CD4-positive, alpha-beta T cell treated with Interleukin-10 for 1 hour (primary cell): ENCODE measurements around the gene DVL2.
A peak's percentile ranks its signal among the peaks of the same experiment; 100 is the strongest.

Experiments
- DNase-seq: peaks from one replicate; pipeline ENCODE4 v3.0.0-alpha.2; 2020

The DVL2 gene

DNA sequence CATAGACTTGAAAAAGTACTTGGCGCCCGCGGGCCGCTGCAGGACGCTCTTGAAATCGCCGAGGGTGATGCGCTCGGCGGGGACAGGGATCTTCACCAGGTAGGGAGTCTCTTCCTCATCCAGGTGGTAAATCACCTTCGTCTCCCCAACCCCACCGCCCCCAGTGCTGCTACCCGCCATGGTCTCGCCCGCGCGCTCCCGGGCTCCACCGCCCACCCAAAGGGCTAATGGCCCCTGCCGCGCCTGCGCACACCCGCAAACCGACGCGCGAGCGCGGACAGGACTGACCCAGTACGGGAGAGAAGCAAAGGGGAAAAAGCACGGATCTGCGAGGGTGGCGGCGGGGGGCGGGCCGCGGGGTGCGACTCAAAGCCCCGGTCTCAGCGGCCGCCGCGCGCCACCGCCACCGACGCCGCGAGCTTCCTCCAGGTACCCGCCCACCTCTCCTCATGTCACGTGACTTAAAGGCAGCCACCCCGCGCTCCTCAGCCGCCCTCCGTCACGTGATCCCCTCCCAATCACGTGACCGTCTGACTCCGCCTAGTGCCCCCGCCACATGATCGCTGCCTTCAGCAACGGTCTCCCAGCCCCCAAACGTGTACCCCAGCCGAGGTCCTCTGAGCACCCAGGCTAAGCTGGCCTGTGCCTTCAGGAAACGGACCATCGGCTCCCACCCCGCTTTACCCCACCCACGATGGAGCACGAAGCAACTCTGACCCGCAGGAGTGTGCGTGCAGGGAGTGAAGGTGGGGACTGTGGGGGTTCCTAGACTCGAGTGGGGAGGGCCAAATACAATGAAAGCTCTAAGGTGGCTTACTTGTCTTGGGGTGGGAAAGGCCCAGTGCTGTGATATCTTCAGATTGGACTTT is at the start of gene DVL2:
Gene DVL2 (minus strand): TSS at position 435 of the 869 bp plus-strand sequence. CDS start 255 bp downstream, at position 180.
- peak; percentile 96 for DNase-seq

DNA sequence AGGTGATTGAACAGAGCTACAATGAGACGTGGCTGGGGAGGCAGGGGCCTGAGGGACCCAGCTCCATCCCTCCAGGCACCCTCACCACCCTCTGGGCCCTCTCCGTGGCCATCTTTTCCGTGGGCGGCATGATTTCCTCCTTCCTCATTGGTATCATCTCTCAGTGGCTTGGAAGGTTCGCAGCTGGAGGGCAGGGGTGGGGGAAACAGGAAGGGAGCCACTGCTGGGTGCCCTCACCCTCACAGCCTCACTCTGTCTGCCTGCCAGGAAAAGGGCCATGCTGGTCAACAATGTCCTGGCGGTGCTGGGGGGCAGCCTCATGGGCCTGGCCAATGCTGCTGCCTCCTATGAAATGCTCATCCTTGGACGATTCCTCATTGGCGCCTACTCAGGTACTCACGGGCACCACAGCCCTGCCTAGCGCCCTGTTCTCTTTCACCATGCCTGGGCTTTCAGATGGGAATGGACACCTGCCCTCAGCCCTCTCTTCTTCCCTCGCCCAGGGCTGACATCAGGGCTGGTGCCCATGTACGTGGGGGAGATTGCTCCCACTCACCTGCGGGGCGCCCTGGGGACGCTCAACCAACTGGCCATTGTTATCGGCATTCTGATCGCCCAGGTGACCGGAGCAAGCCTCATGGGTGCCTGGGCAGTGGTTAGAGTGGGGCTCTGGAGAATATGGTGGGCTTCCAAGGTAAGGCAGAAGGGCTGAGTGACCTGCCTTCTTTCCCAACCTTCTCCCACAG is 49.3 kb upstream of the DVL2 start:
- no peak for DNase-seq

DNA sequence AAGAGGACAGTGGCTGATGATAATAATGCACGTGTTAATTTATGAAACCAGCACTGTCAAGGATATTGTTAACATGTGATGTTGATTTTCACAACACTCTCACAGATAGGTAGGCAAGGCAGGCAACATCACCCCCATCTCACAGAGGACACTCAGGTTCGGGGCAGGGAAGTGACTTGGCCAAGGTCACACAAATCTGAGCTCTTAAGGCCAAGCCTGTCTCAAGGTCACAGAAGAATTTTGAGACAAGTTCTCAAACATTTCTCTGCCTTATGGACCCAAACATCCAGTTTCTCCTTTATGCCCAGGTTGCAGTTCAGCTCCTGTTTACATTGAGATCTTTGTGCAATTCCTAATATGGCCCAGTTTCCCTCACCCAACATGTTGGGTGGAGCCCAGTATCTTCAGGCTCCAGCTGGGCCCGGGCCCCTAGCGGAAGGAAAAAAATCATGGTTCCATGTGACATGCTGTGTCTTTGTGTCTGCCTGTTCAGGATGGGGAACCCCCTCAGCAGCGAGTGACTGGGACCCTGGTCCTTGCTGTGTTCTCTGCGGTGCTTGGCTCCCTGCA is 48.5 kb upstream of the DVL2 start:
- DNase-seq: no peak

DNA sequence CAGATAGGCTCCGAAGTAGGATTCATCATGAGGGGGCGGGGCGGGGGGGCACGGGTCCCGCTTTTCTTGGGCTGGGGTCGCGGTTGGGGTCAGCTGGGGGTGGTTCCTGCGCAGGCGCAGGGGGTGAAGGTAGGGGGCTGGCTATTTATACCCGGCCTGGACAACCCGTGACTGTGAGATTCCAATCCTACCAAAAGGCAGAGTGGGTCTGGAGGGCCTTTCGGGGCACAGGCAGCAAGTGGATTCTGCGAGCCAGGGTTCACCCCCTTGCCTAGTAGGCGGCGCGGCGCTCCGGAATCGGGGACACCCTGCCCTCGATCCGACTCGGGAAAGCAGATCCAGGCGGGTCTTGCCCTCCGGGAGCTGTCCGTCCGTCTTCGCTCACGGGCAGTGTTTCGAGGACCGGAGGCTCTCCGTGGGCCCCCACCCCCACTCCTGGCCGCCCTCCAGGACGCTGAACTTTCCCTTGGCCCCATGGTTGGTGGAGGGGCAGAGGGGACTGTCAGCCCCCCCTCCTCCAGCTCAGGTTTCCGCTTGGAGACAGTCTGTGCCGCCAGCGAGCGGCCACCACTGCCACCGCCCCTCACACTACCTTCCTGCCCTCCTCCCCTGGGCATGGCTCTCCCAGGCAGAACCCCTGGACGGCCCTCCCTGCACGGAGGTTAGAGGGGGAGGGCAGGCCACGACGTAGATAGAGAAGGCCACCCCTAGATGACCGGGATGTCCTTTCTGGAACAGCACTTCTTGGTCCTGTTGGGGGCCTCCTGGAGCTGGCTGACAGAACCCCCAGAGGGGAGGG is 47.8 kb upstream of the DVL2 start:
- DNase-seq: no peak

DNA sequence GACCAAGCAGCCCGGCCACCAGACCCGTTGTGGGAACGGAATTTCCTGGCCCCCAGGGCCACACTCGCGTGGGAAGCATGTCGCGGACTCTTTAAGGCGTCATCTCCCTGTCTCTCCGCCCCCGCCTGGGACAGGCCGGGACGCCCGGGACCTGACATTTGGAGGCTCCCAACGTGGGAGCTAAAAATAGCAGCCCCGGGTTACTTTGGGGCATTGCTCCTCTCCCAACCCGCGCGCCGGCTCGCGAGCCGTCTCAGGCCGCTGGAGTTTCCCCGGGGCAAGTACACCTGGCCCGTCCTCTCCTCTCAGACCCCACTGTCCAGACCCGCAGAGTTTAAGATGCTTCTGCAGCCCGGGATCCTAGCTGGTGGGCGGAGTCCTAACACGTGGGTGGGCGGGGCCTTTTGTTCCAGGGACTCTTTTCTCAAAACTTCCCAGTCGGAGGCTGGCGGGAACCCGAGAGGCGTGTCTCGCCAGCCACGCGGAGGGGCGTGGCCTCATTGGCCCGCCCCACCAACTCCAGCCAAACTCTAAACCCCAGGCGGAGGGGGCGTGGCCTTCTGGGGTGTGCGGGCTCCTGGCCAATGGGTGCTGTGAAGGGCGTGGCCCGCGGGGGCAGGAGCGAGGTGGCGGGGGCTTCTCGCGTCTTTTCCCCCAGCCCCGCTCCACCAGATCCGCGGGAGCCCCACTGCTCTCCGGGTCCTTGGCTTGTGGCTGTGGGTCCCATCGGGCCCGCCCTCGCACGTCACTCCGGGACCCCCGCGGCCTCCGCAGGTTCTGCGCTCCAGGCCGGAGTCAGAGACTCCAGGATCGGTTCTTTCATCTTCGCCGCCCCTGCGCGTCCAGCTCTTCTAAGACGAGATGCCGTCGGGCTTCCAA is 47.0 kb upstream of the DVL2 start, which contains the start of gene SLC2A4:
Gene SLC2A4 (plus strand): TSS at position 645 of the 879 bp plus-strand sequence. CDS start 217 bp downstream, at position 862.
- DNase-seq: peak; percentile 90

DNA sequence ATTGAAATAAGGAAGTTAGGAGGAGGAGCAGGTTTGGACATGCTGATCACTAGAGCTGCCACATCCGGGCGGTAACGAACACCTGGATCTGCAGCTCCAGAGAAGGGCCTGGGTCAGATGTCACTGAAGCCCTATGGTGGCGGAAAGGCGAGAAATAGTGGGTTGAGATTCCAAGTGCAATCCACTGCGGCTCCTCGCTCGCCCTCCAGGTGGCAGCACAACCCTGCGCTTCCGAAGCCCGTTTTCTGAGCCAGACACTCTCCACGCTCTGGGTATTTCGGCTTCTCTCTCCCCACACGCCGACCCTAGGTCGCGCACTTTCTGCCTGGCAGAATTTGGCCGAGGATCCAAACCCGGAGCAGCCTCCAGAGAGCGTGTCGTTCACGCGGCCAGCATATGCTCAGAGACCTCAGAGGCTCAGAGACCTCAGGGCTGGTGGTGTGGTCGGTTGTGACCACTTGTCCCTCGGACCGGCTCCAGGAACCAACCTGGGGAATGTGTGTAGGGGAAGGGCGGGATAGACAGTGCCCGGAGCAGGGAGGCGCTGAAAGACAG is 46.3 kb upstream of the DVL2 start:
- peak; percentile 89 for DNase-seq

DNA sequence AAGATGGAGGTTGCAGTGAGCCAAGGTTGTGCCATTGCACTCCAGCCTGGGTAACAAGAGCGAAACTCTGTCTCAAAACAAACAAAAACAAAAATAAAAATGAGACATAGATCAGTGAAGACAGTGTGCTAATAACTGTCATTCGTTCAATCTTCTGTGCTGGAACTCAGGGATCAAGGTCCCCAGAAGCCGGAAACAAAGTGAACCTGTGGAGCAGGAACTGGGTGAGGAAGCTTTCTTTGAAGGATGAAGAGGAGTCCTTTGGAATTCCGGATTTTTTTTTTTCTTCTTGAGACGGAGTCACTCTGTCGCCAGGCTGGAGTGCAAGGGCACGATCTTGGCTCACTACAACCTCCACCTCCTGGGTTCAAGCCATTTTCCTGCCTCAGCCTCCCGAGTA is 45.1 kb upstream of the DVL2 start:
- no peak for DNase-seq

DNA sequence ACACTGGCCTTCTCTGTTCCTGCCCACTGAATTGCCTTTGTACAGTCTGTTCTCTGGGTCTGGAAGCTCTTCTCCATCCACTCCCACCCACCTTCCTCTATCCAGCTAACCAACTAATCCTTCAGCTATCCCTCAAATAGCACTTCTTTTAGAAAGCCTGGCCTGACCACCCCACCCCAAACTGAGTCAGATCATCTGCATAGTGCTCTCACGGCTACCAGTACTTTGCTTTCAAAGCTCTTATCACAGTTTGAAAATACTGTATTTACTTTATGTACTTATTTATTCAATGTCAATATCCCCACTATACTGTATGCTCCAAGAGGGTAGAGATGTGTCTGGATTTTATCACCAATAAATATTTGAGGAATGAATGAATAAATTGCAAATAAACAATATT is 32.5 kb upstream of the DVL2 start:
- no peak for DNase-seq

DNA sequence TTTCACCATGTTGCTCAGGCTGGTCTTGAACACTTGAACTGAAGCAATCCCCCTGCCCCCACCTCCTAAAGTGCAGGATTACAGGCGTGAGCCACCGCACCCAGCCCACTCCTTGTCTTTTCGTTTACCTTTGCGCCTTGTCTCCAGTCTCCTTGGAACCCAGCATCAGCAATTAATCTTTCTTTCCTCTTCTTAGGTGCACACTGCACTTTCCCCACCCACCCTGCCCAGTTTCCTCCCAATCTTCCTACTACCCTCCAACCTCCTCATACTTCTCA is 29.4 kb upstream of the DVL2 start:
- no peak for DNase-seq

DNA sequence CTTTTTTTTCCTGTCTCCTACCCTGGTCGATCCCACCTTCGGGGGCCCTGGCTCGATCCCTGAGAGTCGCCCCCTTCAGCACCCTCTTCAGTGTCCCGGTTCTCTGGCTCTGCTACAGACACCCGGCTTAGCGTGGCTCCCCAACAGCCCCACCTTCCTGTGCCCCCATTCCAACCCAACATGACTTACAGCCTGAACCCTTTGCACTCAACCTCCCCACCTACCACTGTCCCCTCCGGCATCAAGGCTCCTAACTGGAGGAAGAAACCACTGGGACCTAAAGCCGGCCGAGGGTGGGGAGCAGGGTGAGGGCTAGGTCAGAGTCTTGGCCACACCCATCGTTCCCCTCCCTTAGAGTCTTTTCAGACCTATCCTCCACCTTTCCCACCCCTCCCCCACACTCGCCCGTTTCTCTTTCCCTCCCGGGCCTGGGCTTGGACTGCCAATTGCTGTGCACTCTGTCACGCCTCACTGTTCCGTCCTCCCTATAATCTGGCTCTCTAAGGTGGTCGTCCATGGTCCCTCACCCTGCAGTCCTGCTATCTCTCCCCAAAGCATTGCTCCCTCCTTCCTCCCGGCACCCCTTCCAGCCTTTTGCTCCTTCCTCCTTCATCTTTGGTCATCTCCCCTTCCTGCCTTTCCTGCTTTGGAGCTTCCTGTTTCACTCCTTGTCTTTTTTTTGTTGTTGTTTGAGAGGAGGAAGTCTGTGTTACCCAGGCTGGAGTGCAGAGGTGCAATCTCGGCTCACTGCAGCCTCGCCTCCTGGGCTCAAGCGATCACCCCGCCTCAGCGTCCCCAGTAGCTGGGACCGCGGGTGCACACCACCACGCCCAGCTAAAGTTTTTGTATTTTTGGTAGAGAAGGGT is 28.9 kb upstream of the DVL2 start:
- peak; percentile 25 for DNase-seq

DNA sequence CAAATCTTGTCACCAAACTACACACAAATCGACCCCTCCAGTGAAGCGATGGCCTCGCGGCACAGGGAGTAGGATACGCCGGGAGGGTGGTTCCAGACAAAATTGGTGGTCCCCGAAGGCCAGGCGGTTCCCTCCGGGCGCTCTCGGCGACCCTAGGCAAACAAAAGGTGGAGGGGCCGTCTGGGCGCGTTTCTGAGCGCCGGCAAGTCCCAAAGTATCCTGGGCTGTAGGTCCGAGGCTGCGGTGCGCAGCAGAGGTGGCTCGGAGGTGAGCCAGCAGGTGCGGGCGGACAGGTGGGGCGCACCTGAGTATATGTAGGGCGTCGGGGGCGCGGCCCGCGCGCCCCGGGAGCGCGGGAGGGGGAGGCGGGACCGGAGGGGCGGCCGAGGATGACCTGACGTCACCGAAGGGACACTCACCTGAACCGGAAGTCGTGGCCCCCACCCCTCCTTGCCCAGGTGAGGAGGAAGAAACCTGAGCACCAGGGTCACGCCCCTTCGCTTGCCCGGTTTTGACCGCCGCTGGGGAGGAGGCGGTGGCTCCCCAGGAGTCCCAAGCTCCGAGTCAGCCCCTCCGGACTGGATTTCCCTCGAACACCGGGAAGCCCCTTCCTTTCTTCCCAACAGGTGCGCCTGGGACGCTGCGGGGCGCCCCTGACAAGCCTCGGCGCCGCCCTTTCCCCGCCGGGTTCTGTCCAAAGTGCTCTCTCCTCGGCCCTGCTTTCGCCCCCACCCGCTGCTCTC is 28.0 kb upstream of the DVL2 start, which contains the start of gene CLDN7:
Gene CLDN7 (minus strand): TSS at position 287 of the 743 bp plus-strand sequence. CDS start 435 bp downstream, outside the sequence.
- DNase-seq: no peak

DNA sequence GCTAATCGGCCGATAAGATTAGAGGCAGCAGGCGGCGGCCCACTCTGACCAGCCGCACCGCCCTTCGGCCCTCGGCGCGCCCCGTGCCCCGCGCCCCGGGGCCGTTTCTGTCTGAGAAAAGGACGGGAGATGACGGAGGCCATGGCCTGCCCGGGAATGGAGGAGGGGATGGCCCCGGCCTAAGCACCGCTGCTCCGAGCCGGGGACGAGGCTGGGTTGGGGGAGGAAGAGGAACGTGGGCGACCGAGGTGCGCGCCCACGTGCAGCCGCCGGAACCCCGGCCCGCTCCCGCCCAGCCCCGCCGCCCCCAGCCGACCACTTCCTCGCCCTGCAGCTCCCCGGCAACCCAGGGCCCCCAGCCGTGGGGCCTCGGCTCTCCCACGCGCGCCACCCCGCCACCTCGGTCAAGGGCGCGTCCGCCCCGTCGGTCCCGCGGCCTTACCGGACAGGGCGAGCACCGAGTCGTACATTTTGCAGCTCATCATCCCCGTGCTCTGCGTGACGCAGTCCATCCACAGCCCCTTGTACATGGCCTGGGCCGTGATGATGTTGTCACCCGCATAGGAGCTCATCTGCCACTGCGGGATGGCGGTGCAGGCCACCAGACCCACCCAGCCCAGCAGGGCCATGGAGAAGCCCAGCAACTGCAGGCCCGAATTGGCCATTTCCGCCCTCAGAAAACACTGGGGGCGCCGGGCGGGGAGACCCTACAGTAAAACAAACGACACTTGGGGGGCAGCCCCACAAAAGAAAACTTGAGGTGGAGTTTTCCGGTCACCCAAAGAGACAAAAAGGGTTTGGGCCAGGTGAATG is 27.3 kb upstream of the DVL2 start:
- DNase-seq: peak; percentile 34

DNA sequence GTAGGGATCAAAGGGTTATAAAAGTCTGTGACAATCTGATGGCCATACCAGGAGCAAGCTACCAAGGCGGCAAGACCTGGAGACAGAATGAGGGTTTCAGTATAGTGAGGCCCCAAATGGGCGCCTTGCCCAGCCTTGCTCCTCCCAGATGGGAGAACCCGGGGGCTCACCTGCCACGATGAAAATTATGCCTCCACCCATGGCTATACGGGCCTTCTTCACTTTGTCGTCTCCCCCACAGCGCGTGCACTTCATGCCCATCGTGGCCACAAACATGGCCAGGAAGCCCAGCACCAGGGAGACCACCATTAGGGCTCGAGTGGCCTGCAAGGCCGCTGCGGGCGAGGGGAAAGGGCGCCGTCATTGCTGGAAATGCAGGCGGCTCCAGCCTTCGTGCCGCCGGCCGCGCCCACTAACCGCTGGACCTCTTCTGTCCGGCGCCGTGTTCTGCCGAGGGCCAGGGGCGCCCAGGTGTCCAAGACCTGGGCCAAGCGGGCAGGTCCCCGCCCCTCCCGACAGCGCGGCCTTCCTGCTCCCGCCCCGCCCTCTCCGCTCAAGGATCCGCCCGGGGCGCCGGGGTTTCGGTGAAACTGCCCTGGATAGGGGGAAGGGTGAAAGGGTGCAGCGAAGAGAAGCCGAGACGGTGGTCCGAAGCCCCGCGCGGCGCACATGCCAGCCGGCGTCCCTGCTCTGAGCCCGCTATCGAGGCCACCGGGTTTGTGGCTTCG is 26.5 kb upstream of the DVL2 start:
- peak; percentile 42 for DNase-seq

DNA sequence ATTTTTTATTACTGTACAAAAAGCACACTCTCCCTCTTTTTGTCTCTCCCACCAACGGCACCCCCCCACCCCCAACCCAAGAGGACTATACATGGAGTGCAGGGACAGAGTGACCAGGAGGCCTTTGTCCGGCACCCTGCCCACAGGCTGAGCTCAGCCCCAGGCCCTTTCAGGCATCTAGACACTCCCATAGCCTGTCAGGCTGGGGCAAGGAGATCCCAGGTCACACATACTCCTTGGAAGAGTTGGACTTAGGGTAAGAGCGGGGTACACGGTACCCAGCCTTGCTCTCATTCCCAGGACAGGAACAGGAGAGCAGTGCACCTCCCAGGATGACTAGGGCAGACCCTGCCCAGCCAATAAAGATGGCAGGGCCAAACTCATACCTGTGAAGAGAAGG is 25.8 kb upstream of the DVL2 start:
- no peak for DNase-seq

DNA sequence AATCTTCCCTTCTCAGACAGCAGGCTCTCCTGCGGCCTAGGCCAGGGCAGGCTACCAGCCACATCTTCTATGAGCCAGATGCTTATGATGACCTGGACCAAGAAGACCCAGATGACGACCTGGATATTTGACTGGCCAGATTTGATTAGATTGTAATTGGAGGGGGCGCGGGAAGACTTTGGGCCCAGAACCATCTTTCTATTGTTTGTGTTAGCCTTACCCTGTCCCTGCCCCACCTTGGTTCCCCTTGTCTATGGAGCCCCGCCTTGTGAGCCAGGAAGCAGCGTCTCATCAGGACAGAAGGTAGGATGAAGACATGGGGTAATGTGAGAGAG is 25.2 kb upstream of the DVL2 start:
- no peak for DNase-seq

DNA sequence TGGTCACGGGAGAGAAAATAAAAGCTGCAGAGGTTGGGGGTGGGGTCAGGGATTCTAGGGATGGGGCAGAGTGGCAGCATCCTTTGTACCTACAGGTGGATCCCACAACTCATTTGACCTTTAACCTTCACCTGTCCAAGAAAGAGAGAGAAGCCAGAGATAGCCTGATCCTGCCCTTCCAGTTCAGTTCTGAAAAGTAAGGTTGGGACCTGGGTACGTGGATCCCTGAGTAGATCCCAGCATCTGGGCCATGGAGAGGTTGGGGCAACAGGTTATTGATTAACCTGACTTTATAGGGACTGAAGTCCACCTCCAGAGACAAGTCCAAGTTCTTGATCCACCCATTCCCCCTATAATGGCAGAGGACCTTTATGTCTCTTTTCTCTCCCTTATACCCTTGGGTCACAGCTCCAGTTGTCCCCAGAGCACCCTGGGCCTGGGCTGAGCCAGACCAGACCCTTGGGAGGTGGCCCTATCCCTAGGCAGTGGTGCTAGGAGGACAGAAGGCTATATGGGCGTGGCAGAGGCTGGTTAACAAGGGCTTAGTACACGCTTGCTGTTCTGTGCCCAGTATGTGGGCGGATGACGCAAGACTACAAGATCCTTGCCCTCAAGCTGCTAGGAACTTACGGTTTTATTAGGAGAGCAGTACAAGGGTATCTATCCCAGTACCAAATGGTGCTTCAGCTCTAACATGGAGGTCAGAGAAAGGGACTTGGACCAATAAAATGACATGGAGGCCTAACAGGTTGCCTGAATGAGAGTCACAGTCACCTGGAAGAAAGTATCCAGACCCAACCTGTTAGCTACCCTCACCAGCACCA is 24.6 kb upstream of the DVL2 start:
- DNase-seq: no peak

DNA sequence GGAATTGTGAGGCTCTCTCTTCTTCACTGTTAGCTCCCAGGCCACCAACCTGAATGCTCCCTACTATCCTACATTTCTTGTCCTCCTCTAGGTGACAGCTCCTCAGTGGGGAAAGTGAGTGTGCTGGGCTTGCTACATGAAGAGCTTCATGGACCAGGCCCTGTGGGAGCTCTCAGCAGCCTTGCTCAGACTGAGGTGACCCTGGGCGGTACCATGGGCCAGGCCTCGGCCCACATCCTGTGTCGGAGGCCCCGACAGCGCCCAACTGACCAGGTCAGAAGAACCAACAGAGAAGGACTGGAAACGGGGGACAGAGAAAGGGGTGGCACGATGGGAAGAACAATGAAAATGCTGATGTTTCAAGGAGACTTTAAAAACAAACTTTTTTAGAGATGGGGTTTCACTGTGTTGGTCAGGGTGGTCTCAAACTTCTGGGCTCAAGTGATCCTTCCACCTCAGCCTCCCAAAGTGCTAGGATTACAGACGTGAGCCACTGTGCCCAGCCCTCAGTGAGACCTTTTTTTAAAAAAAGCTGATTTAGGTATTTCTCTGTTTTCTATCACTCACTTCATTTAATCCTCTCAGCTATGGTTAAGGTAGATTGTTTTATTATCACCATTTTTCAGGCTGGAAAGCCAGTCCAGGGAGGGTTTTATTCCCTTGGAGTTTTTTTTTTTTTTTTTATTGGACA is 22.6 kb upstream of the DVL2 start:
- DNase-seq: no peak
